Measurements from ENCODE around the gene ZDHHC24.

ZDHHC24 gene

DNA sequence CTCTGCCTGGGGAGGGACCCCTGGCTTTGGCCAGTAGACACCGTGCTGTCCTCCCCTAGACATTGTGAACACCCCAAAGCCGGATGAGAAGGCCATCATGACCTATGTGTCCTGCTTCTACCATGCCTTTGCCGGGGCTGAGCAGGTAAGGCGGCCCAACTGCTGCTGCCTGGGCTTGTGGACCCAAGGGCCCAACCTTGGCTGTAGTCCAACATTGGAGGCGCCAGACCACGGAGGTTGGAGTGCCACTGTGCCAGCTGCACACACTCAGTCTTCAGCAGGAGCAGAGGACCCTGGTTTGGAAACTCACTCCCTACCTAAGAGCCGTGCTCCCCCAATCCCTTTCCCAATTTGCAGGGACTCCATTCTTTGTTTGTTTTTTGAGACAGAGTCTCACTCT, 10.2 kb upstream of the ZDHHC24 start:
- TF ChIP-seq, protein P1, sequence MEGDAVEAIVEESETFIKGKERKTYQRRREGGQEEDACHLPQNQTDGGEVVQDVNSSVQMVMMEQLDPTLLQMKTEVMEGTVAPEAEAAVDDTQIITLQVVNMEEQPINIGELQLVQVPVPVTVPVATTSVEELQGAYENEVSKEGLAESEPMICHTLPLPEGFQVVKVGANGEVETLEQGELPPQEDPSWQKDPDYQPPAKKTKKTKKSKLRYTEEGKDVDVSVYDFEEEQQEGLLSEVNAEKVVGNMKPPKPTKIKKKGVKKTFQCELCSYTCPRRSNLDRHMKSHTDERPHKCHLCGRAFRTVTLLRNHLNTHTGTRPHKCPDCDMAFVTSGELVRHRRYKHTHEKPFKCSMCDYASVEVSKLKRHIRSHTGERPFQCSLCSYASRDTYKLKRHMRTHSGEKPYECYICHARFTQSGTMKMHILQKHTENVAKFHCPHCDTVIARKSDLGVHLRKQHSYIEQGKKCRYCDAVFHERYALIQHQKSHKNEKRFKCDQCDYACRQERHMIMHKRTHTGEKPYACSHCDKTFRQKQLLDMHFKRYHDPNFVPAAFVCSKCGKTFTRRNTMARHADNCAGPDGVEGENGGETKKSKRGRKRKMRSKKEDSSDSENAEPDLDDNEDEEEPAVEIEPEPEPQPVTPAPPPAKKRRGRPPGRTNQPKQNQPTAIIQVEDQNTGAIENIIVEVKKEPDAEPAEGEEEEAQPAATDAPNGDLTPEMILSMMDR (IDR thresholded peaks at IDR 0.05; ENCODE audit: poor library complexity, severe bottlenecking): no peak

DNA sequence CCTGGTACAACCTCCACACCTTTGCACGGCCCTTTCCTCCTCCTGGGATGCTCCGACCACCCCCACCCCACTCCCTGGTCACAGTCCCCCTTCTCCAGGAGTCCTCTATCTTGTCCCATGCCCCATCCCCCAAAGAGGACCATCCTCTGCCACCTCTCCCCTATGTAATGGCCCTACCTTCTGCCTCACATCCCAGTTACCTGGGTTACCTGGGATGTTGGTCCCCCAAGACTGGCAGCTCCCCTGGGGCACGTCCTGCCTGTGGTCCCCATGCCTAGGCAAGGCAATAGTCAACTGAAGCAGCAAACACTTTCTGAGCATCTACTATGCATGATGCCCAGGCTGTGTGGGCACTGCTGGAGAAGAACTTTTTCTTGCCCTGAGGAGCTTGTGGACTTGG, 9.6 kb upstream of the ZDHHC24 start:
- TF ChIP-seq, protein P1 (IDR thresholded peaks at IDR 0.05; ENCODE audit: poor library complexity, severe bottlenecking): no peak
- no peaks in the 10 kb centered on the region for H3K36me3 ChIP-seq (ENCODE audit: low read depth)
- H3K27ac ChIP-seq (ENCODE audit: poor library complexity, severe bottlenecking): no peak overlapping the region
- DNase-seq (ENCODE audit: low spot score) (no peak), ATAC-seq (ENCODE audit: low read depth) (no peak)
- H3K4me3 ChIP-seq (ENCODE audit: severe bottlenecking): no peak overlapping the region
- no peaks in the 10 kb centered on the region for H3K9me3 ChIP-seq (ENCODE audit: severe bottlenecking)
- H3K4me1 ChIP-seq (ENCODE audit: insufficient read depth, poor library complexity, severe bottlenecking): no peaks in the 10 kb centered on the region
- H3K27me3 ChIP-seq (ENCODE audit: insufficient read depth, poor library complexity, severe bottlenecking): peaks cover 3% of the 10 kb centered on the region

More for the DNA sequence above, 10.2 kb upstream of the ZDHHC24 start:
- Histone ChIP-seq H3K9me3 (ENCODE audit: severe bottlenecking) (no peaks in the 10 kb centered on the region), H3K4me1 (ENCODE audit: insufficient read depth, poor library complexity, severe bottlenecking) (no peaks in the 10 kb centered on the region), H3K36me3 (ENCODE audit: low read depth) (no peaks in the 10 kb centered on the region), H3K4me3 (ENCODE audit: severe bottlenecking) (no peak overlapping the region), H3K27me3 (ENCODE audit: insufficient read depth, poor library complexity, severe bottlenecking) (peaks cover 3% of the 10 kb centered on the region), H3K27ac (ENCODE audit: poor library complexity, severe bottlenecking) (no peak overlapping the region)
- no peak for DNase-seq (ENCODE audit: low spot score)
- no peak for ATAC-seq (ENCODE audit: low read depth)

DNA sequence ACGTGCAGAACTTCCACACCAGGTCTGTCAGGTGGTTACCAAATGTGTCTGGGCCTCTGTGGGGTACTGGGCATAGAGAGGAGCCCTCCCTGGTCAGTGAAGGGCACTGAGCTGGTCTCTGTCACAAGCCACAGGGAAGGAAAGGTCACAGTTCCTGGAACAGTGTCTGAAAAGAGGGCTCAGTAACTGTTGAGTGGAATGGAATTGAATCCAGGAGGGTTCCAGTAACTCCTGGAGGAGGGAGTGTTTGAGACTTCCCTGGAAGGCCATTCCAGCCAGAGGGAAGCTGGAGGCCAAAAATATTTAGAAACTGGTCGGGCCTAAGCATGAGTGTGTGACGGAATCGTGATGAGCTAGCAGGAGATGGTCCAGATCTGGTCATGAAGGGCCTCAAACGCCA, 8.8 kb upstream of the ZDHHC24 start:
- Histone ChIP-seq H3K9me3 (ENCODE audit: severe bottlenecking) (no peaks in the 10 kb centered on the region), H3K27me3 (ENCODE audit: insufficient read depth, poor library complexity, severe bottlenecking) (peaks cover 3% of the 10 kb centered on the region), H3K36me3 (ENCODE audit: low read depth) (no peaks in the 10 kb centered on the region), H3K4me3 (ENCODE audit: severe bottlenecking) (no peak overlapping the region), H3K27ac (ENCODE audit: poor library complexity, severe bottlenecking) (no peak overlapping the region), H3K4me1 (ENCODE audit: insufficient read depth, poor library complexity, severe bottlenecking) (no peaks in the 10 kb centered on the region)
- TF ChIP-seq, protein P1 (IDR thresholded peaks at IDR 0.05; ENCODE audit: poor library complexity, severe bottlenecking): no peak
- no peak for ATAC-seq (ENCODE audit: low read depth)
- no peak for DNase-seq (ENCODE audit: low spot score)

DNA sequence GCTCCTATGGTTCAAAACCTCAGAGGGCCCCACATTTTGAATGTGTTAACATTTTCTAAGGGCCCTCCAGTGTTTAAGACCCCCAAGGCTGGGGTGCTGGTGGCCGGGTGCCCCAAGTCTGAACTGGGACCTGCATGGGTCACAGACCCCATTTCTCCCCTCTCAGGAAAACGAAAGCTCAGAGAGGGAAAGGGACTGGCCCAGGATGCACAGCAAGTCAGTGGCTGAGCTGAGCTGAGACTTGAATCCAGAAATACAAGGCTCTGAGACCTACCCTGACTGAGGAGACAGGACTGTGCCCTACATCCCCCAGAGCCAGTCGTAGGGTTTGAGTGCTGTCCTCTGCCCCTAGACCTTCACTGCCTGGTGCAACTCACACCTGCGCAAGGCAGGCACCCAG, 5.0 kb upstream of the ZDHHC24 start:
- DNase-seq (ENCODE audit: low spot score): no peak
- Histone ChIP-seq H3K4me3 (ENCODE audit: severe bottlenecking) (no peak overlapping the region), H3K36me3 (ENCODE audit: low read depth) (no peaks in the 10 kb centered on the region), H3K27ac (ENCODE audit: poor library complexity, severe bottlenecking) (no peak overlapping the region), H3K9me3 (ENCODE audit: severe bottlenecking) (no peaks in the 10 kb centered on the region), H3K27me3 (ENCODE audit: insufficient read depth, poor library complexity, severe bottlenecking) (no peaks in the 10 kb centered on the region), H3K4me1 (ENCODE audit: insufficient read depth, poor library complexity, severe bottlenecking) (no peaks in the 10 kb centered on the region)
- TF ChIP-seq, protein P1 (IDR thresholded peaks at IDR 0.05; ENCODE audit: poor library complexity, severe bottlenecking): no peak
- no peak for ATAC-seq (ENCODE audit: low read depth)

DNA sequence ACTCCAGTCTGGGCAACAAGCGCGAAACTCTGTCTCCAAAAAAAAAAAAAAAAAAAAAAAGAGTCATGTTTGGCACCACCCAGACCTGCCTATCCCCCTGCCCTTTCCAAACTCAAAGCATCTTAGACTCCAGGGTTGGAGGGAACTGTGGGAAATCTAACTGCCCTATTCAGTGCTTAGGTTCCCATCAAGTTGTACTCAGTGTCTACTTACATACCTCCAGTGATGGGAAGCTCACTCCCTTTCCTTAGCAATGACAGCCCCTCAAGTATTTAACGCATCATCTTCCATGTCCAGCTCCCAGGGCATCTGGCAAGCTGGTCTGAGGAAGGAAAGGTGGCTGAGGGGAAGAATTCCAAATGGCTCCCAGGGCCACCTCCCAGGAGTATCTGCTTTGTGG, 3.8 kb upstream of the ZDHHC24 start:
- Histone ChIP-seq H3K4me1 (ENCODE audit: insufficient read depth, poor library complexity, severe bottlenecking) (no peaks in the 10 kb centered on the region), H3K9me3 (ENCODE audit: severe bottlenecking) (no peaks in the 10 kb centered on the region), H3K36me3 (ENCODE audit: low read depth) (no peaks in the 10 kb centered on the region), H3K27ac (ENCODE audit: poor library complexity, severe bottlenecking) (no peak overlapping the region), H3K4me3 (ENCODE audit: severe bottlenecking) (no peak overlapping the region), H3K27me3 (ENCODE audit: insufficient read depth, poor library complexity, severe bottlenecking) (no peaks in the 10 kb centered on the region)
- TF ChIP-seq, protein P1 (IDR thresholded peaks at IDR 0.05; ENCODE audit: poor library complexity, severe bottlenecking): no peak
- no peak for ATAC-seq (ENCODE audit: low read depth)
- DNase-seq (ENCODE audit: low spot score): no peak

Measured in RWPE2 (cell line).